CD4-positive, alpha-beta T cell (primary cell): ENCODE measurements around the gene E2F7. TPM values are rescaled to one million over a fixed set of nuclear protein-coding genes. Genes with fewer than 3 reads are reported as not detected.
"Not testable (repeated sequence)": the region's sequence is repeated elsewhere in the genome, so short reads cannot be mapped to it uniquely, and the experiment has no call there.

Experiments used
- ATAC-seq: fragments of 200-7000 bp; cut with Tn5 transposase; one replicate; pipeline ENCODE4 v1.10.0; 2022; ENCODE audit warnings: mild to moderate bottlenecking; ENCODE audit not compliant: poor library complexity
- CTCF ChIA-PET: fragments of 350-600 bp; sonication (Branson Sonifier 250); formaldehyde crosslinking; loops from one replicate; lab custom pipeline; 2021; ENCODE audit warnings: antibody characterized with exemption, inconsistent platforms; lab: Charles Lee
- POLR2A ChIA-PET: fragments of 350-600 bp; sonication (Branson Sonifier 250); formaldehyde crosslinking; loops from one replicate; lab custom pipeline; 2021; ENCODE audit warnings: antibody characterized with exemption, inconsistent platforms; lab: Charles Lee
- DNase-seq, 14 experiments: peaks; one replicate each; pipeline ENCODE4 v3.0.0-alpha.2; 2013 to 2020; ENCODE audit warnings: mixed read lengths in 2 of 14
- H3K27ac ChIP-seq, 2 donors: one replicate each; pipeline versions ENCODE4 v1.5.1 to v1.7.0; 2013; ENCODE audit warnings: low read length in 2 of 2, low read depth in 1 of 2, mild to moderate bottlenecking in 1 of 2
- H3K27me3 ChIP-seq, 2 experiments: 1 replicate in 1 of 2; 2 replicates in 1 of 2; pipeline versions ENCODE4 v1.6.1 to v1.7.0; 2013; ENCODE audit warnings: low read length in 2 of 2, control low read depth in 1 of 2, mild to moderate bottlenecking in 1 of 2, moderate library complexity in 1 of 2; ENCODE audit not compliant: insufficient read depth in 2 of 2, control insufficient read depth in 1 of 2
- H3K36me3 ChIP-seq: one replicate; pipeline ENCODE4 v1.6.1; 2013; ENCODE audit warnings: low read length, control low read depth; ENCODE audit not compliant: insufficient read depth
- H3K4me1 ChIP-seq: one replicate; pipeline ENCODE4 v1.6.1; 2013; ENCODE audit warnings: low read length, control low read depth; ENCODE audit not compliant: insufficient read depth
- H3K4me3 ChIP-seq: one replicate; pipeline ENCODE4 v1.5.1; 2013; ENCODE audit warnings: mild to moderate bottlenecking, low read length, moderate library complexity
- H3K9me3 ChIP-seq, 2 experiments: 1 replicate in 1 of 2; 2 replicates in 1 of 2; pipeline versions ENCODE4 v1.6.1 to v1.7.0; 2013; ENCODE audit warnings: low read length in 2 of 2, mild to moderate bottlenecking in 2 of 2, control low read depth in 1 of 2, moderate library complexity in 1 of 2; ENCODE audit not compliant: control insufficient read depth in 1 of 2, insufficient read depth in 1 of 2
- H3K27ac Mint-ChIP-seq: one replicate; pipeline ENCODE4 v1.8.0; 2020; ENCODE audit warnings: mixed read lengths
- H3K27me3 Mint-ChIP-seq: one replicate; pipeline ENCODE4 v1.8.0; 2021; ENCODE audit warnings: mixed read lengths
- H3K36me3 Mint-ChIP-seq: one replicate; pipeline ENCODE4 v1.8.0; 2021; ENCODE audit warnings: low read depth, mixed read lengths
- H3K4me1 Mint-ChIP-seq: one replicate; pipeline ENCODE4 v1.8.0; 2021; ENCODE audit warnings: low read depth, mixed read lengths
- H3K4me3 Mint-ChIP-seq: one replicate; pipeline ENCODE4 v1.8.0; 2020; ENCODE audit warnings: mild to moderate bottlenecking, mixed read lengths
- H3K9me3 Mint-ChIP-seq: one replicate; pipeline ENCODE4 v1.8.0; 2020; ENCODE audit warnings: mixed read lengths
- intact Hi-C, 2 experiments: fragments of 100-400 bp; cut with DNase I in 1 of 2; cut with micrococcal nuclease in 1 of 2; formaldehyde crosslinking; loops; one replicate each; pipeline versions ENCODE4 v1.15.1 to v1.9.0; 2023 to 2025; cut with DNase I, micrococcal nuclease
- total RNA-seq, 174 experiments: library from RNA in 2 of 174; stranded (reverse) in 2 of 174; gene quantifications; one replicate each; pipeline ENCODE4 v1.2.3 and lab custom pipeline; 2021 to 2026
- TF ChIP-seq, protein P1 (sequence below): fragments of 200-600 bp; IDR thresholded peaks from one replicate; pipeline ENCODE4 v1.8.0; 2022; ENCODE audit warnings: antibody characterized with exemption, mild to moderate bottlenecking

The E2F7 gene
- total RNA-seq, 2 experiments from 2014 or later = 0.14 to 0.16 TPM

DNA sequence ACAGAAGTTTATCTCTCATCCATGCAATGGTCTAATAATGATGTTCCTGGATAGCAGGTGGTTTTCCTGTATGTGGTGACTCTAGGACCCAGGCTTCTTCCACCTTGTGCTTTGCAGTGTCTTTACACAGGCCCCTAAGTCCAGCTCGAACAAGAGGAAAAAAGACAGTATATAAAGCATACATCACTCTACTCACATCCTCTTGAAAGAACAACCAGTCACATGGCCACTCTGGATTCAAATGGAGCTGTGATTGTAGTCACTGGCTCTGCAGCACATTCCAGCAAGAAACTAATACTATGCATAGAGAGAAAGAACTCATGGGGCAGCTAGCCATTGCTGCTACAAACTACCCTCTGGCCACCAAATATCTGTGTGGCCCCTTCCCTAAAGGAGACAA lies 11.5 kb upstream of the E2F7 start:
- TF ChIP-seq, protein P1, sequence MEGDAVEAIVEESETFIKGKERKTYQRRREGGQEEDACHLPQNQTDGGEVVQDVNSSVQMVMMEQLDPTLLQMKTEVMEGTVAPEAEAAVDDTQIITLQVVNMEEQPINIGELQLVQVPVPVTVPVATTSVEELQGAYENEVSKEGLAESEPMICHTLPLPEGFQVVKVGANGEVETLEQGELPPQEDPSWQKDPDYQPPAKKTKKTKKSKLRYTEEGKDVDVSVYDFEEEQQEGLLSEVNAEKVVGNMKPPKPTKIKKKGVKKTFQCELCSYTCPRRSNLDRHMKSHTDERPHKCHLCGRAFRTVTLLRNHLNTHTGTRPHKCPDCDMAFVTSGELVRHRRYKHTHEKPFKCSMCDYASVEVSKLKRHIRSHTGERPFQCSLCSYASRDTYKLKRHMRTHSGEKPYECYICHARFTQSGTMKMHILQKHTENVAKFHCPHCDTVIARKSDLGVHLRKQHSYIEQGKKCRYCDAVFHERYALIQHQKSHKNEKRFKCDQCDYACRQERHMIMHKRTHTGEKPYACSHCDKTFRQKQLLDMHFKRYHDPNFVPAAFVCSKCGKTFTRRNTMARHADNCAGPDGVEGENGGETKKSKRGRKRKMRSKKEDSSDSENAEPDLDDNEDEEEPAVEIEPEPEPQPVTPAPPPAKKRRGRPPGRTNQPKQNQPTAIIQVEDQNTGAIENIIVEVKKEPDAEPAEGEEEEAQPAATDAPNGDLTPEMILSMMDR = no peak
- Histone ChIP-seq H3K4me3 (no peak overlapping the region), H3K27ac (no peak overlapping the region), H3K4me1 (no peaks in the 10 kb centered on the region), H3K36me3 (no peaks in the 10 kb centered on the region), H3K9me3 (no peaks in the 10 kb centered on the region), H3K27me3 (peaks cover 0 to 12% of the 10 kb centered on the region in 2 experiments)
- Mint-ChIP-seq H3K9me3 (no peaks in the 10 kb centered on the region), H3K36me3 (no peaks in the 10 kb centered on the region), H3K27ac (no peak overlapping the region), H3K27me3 (peaks cover 25% of the 10 kb centered on the region), H3K4me1 (no peaks in the 10 kb centered on the region), H3K4me3 (no peak overlapping the region)
- intact Hi-C loops = no loop called here
- POLR2A ChIA-PET = no interaction called here
- CTCF ChIA-PET = no interaction called here
- DNase-seq (no peak), ATAC-seq (no peak)

DNA sequence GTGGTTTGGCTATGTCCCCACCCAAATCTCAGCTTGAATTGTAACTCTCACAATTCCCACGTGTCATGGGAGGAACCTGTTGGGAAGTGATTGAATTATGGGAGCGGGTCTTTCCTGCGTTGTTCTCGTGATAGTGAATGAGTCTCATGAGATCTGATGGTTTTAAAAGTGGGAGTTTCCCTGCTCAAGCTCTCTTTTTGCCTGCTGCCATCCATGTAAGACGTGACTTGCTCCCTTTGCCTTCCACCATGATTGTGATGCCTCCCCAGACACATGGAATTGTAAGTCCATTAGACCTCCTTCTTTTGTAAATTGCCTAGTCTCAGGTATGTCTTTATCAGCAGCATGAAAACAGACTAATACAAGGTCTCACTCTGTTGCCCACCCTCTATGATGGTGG lies 8.5 kb upstream of the E2F7 start:
- H3K27ac Mint-ChIP-seq, H3K36me3 Mint-ChIP-seq, H3K27me3 ChIP-seq, intact Hi-C loops, H3K4me3 ChIP-seq, H3K27ac ChIP-seq, ATAC-seq, CTCF ChIA-PET, POLR2A ChIA-PET, DNase-seq, H3K9me3 ChIP-seq, H3K36me3 ChIP-seq, H3K4me1 ChIP-seq, H3K4me1 Mint-ChIP-seq, H3K9me3 Mint-ChIP-seq, H3K4me3 Mint-ChIP-seq: not testable (repeated sequence)
- H3K27me3 Mint-ChIP-seq = peaks cover 12% of the 10 kb centered on the region

DNA sequence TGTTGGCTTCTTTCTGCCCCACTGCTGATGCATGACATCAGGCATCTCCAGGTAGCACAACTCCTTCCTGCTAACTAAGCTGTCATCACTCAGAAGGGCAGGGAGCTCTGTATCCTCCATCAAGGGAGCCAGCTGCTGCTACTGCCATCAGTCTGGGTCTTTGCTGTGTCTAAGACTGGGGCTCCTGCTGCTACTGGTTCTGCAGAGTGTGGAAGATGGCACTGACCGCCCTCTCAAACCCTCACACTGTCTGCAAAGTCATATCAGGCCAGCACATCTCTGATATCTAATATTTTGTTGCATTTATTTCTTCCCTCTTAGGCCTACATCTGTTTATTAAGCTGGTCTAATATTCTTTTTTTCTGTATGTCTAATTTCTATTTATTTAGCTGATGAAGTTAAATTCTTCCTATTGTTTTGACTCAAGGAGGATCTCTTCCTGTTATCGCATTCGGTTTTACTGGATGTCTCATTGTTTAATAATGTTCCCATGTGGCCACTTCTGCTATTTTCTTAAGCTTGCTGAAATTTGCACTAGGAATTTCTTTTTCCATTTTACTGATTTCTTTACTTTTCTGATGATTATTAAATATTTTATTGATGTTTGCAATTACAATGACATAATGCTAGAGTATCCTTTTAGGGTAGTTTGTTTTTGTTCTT lies 7.6 kb upstream of the E2F7 start:
- no peaks in the 10 kb centered on the region for H3K4me1 Mint-ChIP-seq
- intact Hi-C loops = no loop called here
- Histone ChIP-seq H3K4me1 (no peaks in the 10 kb centered on the region), H3K27ac (no peak overlapping the region), H3K27me3 (no peaks in the 10 kb centered on the region), H3K36me3 (no peaks in the 10 kb centered on the region), H3K4me3 (no peak overlapping the region), H3K9me3 (no peaks in the 10 kb centered on the region)
- H3K9me3 Mint-ChIP-seq = no peaks in the 10 kb centered on the region
- H3K27me3 Mint-ChIP-seq = peaks cover 12% of the 10 kb centered on the region
- ATAC-seq (no peak), DNase-seq (no peak)
- H3K4me3 Mint-ChIP-seq = no peak overlapping the region
- H3K36me3 Mint-ChIP-seq = no peaks in the 10 kb centered on the region
- no peak overlapping the region for H3K27ac Mint-ChIP-seq
- TF ChIP-seq, protein P1 = no peak
- POLR2A ChIA-PET = no interaction called here
- CTCF ChIA-PET = interaction anchor here (0.8 kb wide), 1 partner anchor 29 kb away, joined by 3 read pairs; no protein-coding TSS in a partner anchor
